AG04450 (cell line): ENCODE data around the gene PRKCQ. TPM values are rescaled to one million over a fixed set of nuclear protein-coding genes. Genes with fewer than 3 reads are reported as not detected.

ENCODE experiments used
- CTCF ChIA-PET: fragments of 300-600, 350-600 bp; formaldehyde crosslinking; extraction: SDS; loops from one replicate; lab custom pipeline; 2022; ENCODE audit warnings: antibody characterized with exemption, inconsistent platforms; lab: Charles Lee
- POLR2A ChIA-PET: fragments of 350-600 bp; formaldehyde crosslinking; extraction: SDS; loops from one replicate; lab custom pipeline; 2021; ENCODE audit warnings: antibody characterized with exemption, inconsistent platforms; lab: Yijun Ruan, JAX
- DNase-seq: peaks from one replicate; pipeline ENCODE4 v3.0.0-alpha.2; 2011; ENCODE audit warnings: low read depth, low spot score
- H3K27ac ChIP-seq: one replicate; pipeline ENCODE4 v1.5.1; 2012; ENCODE audit warnings: low read depth, low read length, control low read depth
- H3K27me3 ChIP-seq: one replicate; pipeline ENCODE4 v1.6.0; 2012; ENCODE audit warnings: low read length; ENCODE audit not compliant: control insufficient read depth, insufficient read depth
- H3K4me3 ChIP-seq: 2 replicates; pipeline ENCODE4 v1.5.1; 2011; ENCODE audit warnings: mild to moderate bottlenecking, low read depth, low read length, control low read depth
- H3K9me3 ChIP-seq: 2 replicates; pipeline ENCODE4 v1.5.1; 2012; ENCODE audit warnings: low read length; ENCODE audit not compliant: control insufficient read depth, insufficient read depth
- polyA plus RNA-seq: library from polyadenylated mRNA; depleted of rRNA; stranded (reverse); fragments of >200 nt; gene quantifications from 2 replicates; pipeline ENCODE4 v1.2.3, GENCODE V29; 2011
- TF ChIP-seq, protein P1 (sequence below): IDR thresholded peaks from 2 replicates; pipeline ENCODE4 v1.5.1; 2011; ENCODE audit warnings: low read depth, low read length, control low read depth, inconsistent platforms

The PRKCQ gene
- polyA plus RNA-seq, 1 experiment, result 0.10 TPM

DNA sequence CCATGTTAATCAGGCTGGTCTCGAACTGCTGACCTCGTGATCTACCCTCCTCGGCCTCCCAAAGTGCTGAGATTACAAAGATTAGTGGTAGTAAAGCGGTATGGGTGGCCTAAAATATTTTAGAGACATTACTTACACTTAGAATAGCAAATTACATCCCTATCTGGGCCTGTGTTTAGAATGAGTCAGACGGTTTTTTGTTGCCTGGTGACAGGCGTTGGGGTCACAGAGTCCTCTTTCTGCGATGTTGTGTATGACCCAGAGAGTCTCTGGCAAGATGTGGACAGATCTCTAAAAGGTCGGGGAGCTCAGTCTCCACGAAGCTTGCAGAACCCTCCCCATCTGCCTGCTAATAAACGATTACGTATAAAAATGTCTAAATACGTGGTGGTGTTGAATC lies 39.6 kb upstream of the PRKCQ start:
- DNase-seq, result no peak
- Histone ChIP-seq H3K27ac (no peak overlapping the region), H3K4me3 (no peak overlapping the region), H3K27me3 (no peaks in the 10 kb centered on the region), H3K9me3 (no peaks in the 10 kb centered on the region)
- TF ChIP-seq, protein P1, sequence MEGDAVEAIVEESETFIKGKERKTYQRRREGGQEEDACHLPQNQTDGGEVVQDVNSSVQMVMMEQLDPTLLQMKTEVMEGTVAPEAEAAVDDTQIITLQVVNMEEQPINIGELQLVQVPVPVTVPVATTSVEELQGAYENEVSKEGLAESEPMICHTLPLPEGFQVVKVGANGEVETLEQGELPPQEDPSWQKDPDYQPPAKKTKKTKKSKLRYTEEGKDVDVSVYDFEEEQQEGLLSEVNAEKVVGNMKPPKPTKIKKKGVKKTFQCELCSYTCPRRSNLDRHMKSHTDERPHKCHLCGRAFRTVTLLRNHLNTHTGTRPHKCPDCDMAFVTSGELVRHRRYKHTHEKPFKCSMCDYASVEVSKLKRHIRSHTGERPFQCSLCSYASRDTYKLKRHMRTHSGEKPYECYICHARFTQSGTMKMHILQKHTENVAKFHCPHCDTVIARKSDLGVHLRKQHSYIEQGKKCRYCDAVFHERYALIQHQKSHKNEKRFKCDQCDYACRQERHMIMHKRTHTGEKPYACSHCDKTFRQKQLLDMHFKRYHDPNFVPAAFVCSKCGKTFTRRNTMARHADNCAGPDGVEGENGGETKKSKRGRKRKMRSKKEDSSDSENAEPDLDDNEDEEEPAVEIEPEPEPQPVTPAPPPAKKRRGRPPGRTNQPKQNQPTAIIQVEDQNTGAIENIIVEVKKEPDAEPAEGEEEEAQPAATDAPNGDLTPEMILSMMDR, result no peak
- ChIA-PET CTCF (no interaction called here), POLR2A (no interaction called here)

DNA sequence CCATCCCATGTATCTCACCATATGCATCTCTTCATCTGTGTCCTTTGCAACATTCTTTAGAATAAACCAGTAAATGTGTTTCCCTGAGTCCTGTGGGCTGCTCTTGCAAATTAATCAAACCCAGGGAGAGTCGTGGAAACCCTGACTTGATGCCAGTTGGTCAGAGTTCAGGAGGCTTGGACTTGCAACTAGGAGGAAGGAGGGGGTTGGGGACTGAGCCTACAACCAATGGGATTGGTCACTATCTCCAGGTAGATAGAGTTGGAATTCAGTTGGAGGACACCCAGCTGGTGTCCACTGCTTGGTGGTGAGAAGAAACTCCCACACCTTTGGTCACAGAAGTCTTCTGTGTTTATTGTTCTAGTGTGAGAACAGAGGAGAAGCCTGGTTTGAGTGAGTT lies 38.3 kb upstream of the PRKCQ start:
- Histone ChIP-seq H3K27ac (no peak overlapping the region), H3K27me3 (no peaks in the 10 kb centered on the region), H3K9me3 (no peaks in the 10 kb centered on the region), H3K4me3 (no peak overlapping the region)
- ChIA-PET POLR2A (no interaction called here), CTCF (no interaction called here)
- DNase-seq, result no peak
- TF ChIP-seq, protein P1, result no peak

DNA sequence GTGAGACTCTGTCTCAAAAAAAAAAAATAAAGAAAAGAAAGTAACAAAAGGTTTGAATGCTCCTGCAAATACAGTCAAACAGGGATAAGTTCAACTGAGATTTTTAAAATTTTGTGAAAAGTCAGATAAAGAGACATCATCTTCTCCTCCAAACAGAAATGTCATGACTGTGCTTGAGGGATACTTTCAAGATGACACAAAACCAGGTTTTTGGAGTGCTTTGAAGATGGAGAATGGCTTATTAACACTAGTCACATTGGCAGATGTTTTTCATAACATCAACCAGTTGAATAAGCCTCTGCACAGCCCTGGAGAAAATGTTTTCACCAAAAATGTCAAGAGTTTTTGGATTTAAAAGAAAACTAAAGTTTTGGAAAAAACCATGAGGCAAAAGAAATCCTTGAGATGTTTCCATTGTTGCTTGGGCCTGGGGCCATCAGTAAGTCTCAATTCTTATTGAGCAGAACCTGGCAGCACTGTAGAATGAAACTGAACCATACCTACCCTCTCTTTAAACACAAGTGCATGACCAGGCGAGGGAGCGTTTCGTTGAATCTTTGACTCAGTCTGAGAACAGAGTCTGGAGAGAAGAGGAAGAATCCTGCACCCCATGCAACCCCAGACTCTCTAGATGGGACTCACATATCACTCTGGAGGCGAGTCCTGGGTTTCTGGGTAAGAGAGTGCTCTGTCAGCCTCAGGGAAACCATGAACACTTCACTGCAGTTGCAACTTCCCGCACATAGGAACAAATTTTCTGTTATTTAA lies 37.4 kb upstream of the PRKCQ start:
- H3K4me3 ChIP-seq, result no peak overlapping the region
- ChIA-PET POLR2A (no interaction called here), CTCF (no interaction called here)
- no peaks in the 10 kb centered on the region for H3K27me3 ChIP-seq
- TF ChIP-seq, protein P1, result no peak
- DNase-seq, result no peak
- H3K9me3 ChIP-seq, result no peaks in the 10 kb centered on the region
- no peak overlapping the region for H3K27ac ChIP-seq

DNA sequence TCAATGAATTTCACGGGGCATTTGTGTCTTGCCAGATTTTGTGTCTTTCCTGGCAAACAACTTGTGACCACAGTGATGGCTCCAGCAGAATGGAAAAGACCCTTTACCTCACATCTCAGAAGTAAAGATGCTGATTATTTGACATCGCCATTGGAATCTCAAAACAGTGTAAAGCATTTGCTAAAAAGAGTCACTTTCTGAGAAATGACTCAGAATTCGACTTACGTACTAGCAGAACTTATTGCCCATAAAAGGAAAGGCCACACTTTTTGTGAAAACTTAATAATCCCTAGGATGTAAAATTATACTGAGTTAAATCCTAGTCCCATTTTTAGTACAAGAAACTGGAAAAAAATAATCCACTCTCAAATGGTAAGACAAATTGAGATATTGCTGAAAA lies 35.9 kb upstream of the PRKCQ start:
- POLR2A ChIA-PET, result interaction anchor here (0.7 kb wide), 1 partner anchor 803 kb away, joined by 4 read pairs; the partner anchor contains the start of gene GDI2
- Histone ChIP-seq H3K4me3 (no peak overlapping the region), H3K27me3 (no peaks in the 10 kb centered on the region), H3K27ac (no peak overlapping the region), H3K9me3 (no peaks in the 10 kb centered on the region)
- no peak for DNase-seq
- CTCF ChIA-PET, result no interaction called here
- TF ChIP-seq, protein P1, result no peak

DNA sequence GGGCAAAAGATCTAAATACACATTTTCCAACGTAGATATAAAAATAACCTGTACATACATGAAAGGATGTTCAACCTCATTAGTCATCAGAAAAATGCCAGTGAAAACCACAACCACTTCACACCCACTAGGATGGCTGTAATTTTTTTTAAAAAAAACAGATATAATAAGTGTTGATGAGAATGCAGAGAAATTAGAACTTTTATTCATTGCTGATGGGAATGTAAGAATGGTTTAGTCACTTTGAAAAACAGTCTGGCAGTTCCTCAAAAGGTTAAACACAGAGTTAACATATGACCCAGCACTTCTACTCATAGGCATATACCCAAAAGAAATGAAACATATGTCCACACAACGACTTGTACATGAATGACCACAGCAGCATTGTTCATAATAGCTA lies 32.3 kb upstream of the PRKCQ start:
- DNase-seq, result no peak
- Histone ChIP-seq H3K4me3 (no peak overlapping the region), H3K27ac (no peak overlapping the region), H3K27me3 (no peaks in the 10 kb centered on the region), H3K9me3 (no peaks in the 10 kb centered on the region)
- TF ChIP-seq, protein P1, result no peak
- CTCF ChIA-PET, result no interaction called here
- POLR2A ChIA-PET, result no interaction called here
